DOHH2 (cell line): ENCODE data around the gene PRKAA1.

ENCODE experiments used
- H3F3A ChIP-seq: fragments of 200-600 bp; sonication (generic), shearing (Covaris generic); 2 replicates; pipeline ENCODE4 v1.6.0; 2016; ENCODE audit warnings: antibody characterized with exemption, mild to moderate bottlenecking; ENCODE audit not compliant: control insufficient read depth, insufficient read depth
- H3K27ac ChIP-seq: fragments of 200-600 bp; sonication (generic); 2 replicates; pipeline ENCODE4 v1.5.1; 2014; ENCODE audit warnings: low read depth, mild to moderate bottlenecking, low read length, moderate library complexity
- H3K27me3 ChIP-seq: fragments of 200-600 bp; sonication (generic); 2 replicates; pipeline ENCODE4 v1.6.1; 2014; ENCODE audit warnings: mild to moderate bottlenecking, low read length, mixed read lengths; ENCODE audit not compliant: control insufficient read depth
- H3K36me3 ChIP-seq: fragments of 200-600 bp; sonication (generic); 2 replicates; pipeline ENCODE4 v1.6.1; 2014; ENCODE audit warnings: mild to moderate bottlenecking, low read length, moderate library complexity, mixed read lengths; ENCODE audit not compliant: control insufficient read depth
- H3K4me1 ChIP-seq: fragments of 200-600 bp; sonication (generic); 2 replicates; pipeline ENCODE4 v1.6.1; 2014; ENCODE audit warnings: mild to moderate bottlenecking, low read length, mixed read lengths; ENCODE audit not compliant: control insufficient read depth
- H3K4me2 ChIP-seq: fragments of 200-600 bp; sonication (generic); 2 replicates; pipeline ENCODE4 v1.6.0; 2014; ENCODE audit warnings: mild to moderate bottlenecking, low read length, moderate library complexity
- H3K4me3 ChIP-seq: fragments of 200-600 bp; sonication (generic); 2 replicates; pipeline ENCODE4 v1.5.1; 2014; ENCODE audit warnings: mild to moderate bottlenecking, low read length, mixed read lengths
- H3K79me2 ChIP-seq: fragments of 200-600 bp; sonication (generic); 2 replicates; pipeline ENCODE4 v1.6.1; 2014; ENCODE audit warnings: mild to moderate bottlenecking, low read length, mixed read lengths; ENCODE audit not compliant: control insufficient read depth
- H3K9me2 ChIP-seq: fragments of 200-600 bp; sonication (generic); replicated peaks from 2 replicates; pipeline ENCODE4 v1.6.1; 2014; ENCODE audit warnings: mild to moderate bottlenecking, low read length, mixed read lengths; ENCODE audit not compliant: control insufficient read depth
- H3K9me3 ChIP-seq: fragments of 200-600 bp; sonication (generic); 2 replicates; pipeline ENCODE4 v1.6.1; 2014; ENCODE audit warnings: antibody characterized with exemption, low read length, mixed read lengths; ENCODE audit not compliant: control insufficient read depth, insufficient read depth
- H4K20me1 ChIP-seq: fragments of 200-600 bp; sonication (generic); 2 replicates; pipeline ENCODE4 v1.6.0; 2014; ENCODE audit warnings: low read depth, mild to moderate bottlenecking, antibody characterized with exemption, low read length, moderate library complexity; ENCODE audit not compliant: control insufficient read depth, insufficient read depth
- CTCF ChIP-seq: fragments of 200-600 bp; sonication (generic); IDR thresholded peaks from one replicate; pipeline ENCODE4 v1.5.1; 2014; ENCODE audit warnings: antibody characterized with exemption, mild to moderate bottlenecking, low read depth, low read length; ENCODE audit not compliant: poor library complexity, severe bottlenecking
- EZH2phosphoT487 ChIP-seq: fragments of 200-600 bp; sonication (generic); IDR thresholded peaks from 2 replicates; pipeline ENCODE4 v1.6.1; 2017; ENCODE audit warnings: borderline replicate concordance, mild to moderate bottlenecking, antibody characterized with exemption, low read length, moderate library complexity, mixed read lengths

The PRKAA1 gene

GRCh38 chr5:40743771-40744170 lies 54.4 kb downstream of the PRKAA1 start:
- peaks cover 33% of the 10 kb centered on the region for H3K79me2 ChIP-seq
- no peaks in the 10 kb centered on the region for H3K9me2 ChIP-seq
- H3F3A ChIP-seq, result no peaks in the 10 kb centered on the region
- H3K27ac ChIP-seq, result no peak overlapping the region
- no peaks in the 10 kb centered on the region for H3K27me3 ChIP-seq
- TF ChIP-seq CTCF (no peak), EZH2phosphoT487 (no peak)
- no peaks in the 10 kb centered on the region for H3K9me3 ChIP-seq
- H3K4me1 ChIP-seq, result peaks cover 15% of the 10 kb centered on the region
- peaks cover 19% of the 10 kb centered on the region for H3K36me3 ChIP-seq
- no peaks in the 10 kb centered on the region for H4K20me1 ChIP-seq
- H3K4me2 ChIP-seq, result no peak overlapping the region
- no peak overlapping the region for H3K4me3 ChIP-seq

GRCh38 chr5:40738502-40738901 lies 59.7 kb downstream of the PRKAA1 start:
- no peaks in the 10 kb centered on the region for H3K9me3 ChIP-seq
- no peak overlapping the region for H3K4me2 ChIP-seq
- H3F3A ChIP-seq, result peaks cover 4% of the 10 kb centered on the region; the same call in 1 of the 2 replicates
- H3K4me1 ChIP-seq, result no peaks in the 10 kb centered on the region
- H3K79me2 ChIP-seq, result no peaks in the 10 kb centered on the region; the same call in 1 of the 2 replicates
- H4K20me1 ChIP-seq, result no peaks in the 10 kb centered on the region
- H3K4me3 ChIP-seq, result no peak overlapping the region
- H3K27ac ChIP-seq, result no peak overlapping the region
- H3K36me3 ChIP-seq, result peaks cover 15% of the 10 kb centered on the region
- H3K9me2 ChIP-seq, result no peaks in the 10 kb centered on the region
- no peak for TF ChIP-seq CTCF
- TF ChIP-seq EZH2phosphoT487, result no peak
- no peaks in the 10 kb centered on the region for H3K27me3 ChIP-seq

GRCh38 chr5:40736103-40736875 lies 61.9 kb downstream of the PRKAA1 start:
- Histone ChIP-seq H3K79me2 (no peaks in the 10 kb centered on the region; the same call in 1 of the 2 replicates), H3K27ac (no peak overlapping the region), H3K4me3 (no peak overlapping the region), H3K4me2 (no peak overlapping the region), H3K9me3 (no peaks in the 10 kb centered on the region), H3K4me1 (no peaks in the 10 kb centered on the region), H3K36me3 (peaks cover 11% of the 10 kb centered on the region), H3K27me3 (no peaks in the 10 kb centered on the region), H4K20me1 (no peaks in the 10 kb centered on the region), H3K9me2 (no peaks in the 10 kb centered on the region), H3F3A (peaks cover 4% of the 10 kb centered on the region; the same call in 1 of the 2 replicates)
- TF ChIP-seq EZH2phosphoT487 (no peak), CTCF (peak; percentile 73)
